Measurements from ENCODE around the gene GTF2F1.
A peak's percentile ranks its signal among the peaks of the same experiment; 100 is the strongest.
"Not testable (repeated sequence)": the region's sequence is repeated elsewhere in the genome, so short reads cannot be mapped to it uniquely, and the experiment has no call there.

Gene GTF2F1

GRCh38 chr19:6393074-6393982 lies at the start of gene GTF2F1:
GTF2F1 (minus strand) TSS chr19:6393164; CDS start chr19:6392995, 169 bp downstream.
- TF ChIP-seq ZNF274 (IDR thresholded peaks at IDR 0.05; ENCODE audit: low read depth, low read length), result no peak
- peak within 1 kb of the TSS; percentile 80 for H3K4me3 ChIP-seq (ENCODE audit: low read length)

GRCh38 chr19:6442087-6442688 lies 49.2 kb upstream of the GTF2F1 start:
- H3K4me3 ChIP-seq (ENCODE audit: low read length), result no peak overlapping the region
- no peak for TF ChIP-seq ZNF274 (IDR thresholded peaks at IDR 0.05; ENCODE audit: low read depth, low read length)

GRCh38 chr19:6440905-6441304 lies 47.9 kb upstream of the GTF2F1 start:
- TF ChIP-seq ZNF274 (IDR thresholded peaks at IDR 0.05; ENCODE audit: low read depth, low read length), result no peak
- H3K4me3 ChIP-seq (ENCODE audit: low read length), result no peak overlapping the region

- TF ChIP-seq ZNF274 (IDR thresholded peaks at IDR 0.05; ENCODE audit: low read depth, low read length), result no peak
Measured at GRCh38 chr19:6439743-6440142, 46.8 kb upstream of the GTF2F1 start.

GRCh38 chr19:6433663-6434062 lies 40.7 kb upstream of the GTF2F1 start, which contains the start of gene SLC25A41:
SLC25A41 (minus strand) TSS chr19:6433763; CDS start chr19:6433693, 70 bp downstream.
- no peak within 1 kb of the TSS for H3K4me3 ChIP-seq (ENCODE audit: low read length)
- no peak for TF ChIP-seq ZNF274 (IDR thresholded peaks at IDR 0.05; ENCODE audit: low read depth, low read length)

More at GRCh38 chr19:6439743-6440142, 46.8 kb upstream of the GTF2F1 start:
- no peak overlapping the region for H3K4me3 ChIP-seq (ENCODE audit: low read length)

- no peak overlapping the region for H3K4me3 ChIP-seq (ENCODE audit: low read length)
- TF ChIP-seq ZNF274 (IDR thresholded peaks at IDR 0.05; ENCODE audit: low read depth, low read length), result no peak
Measured at GRCh38 chr19:6433165-6433564, 40.2 kb upstream of the GTF2F1 start.

GRCh38 chr19:6431891-6432290 lies 38.9 kb upstream of the GTF2F1 start:
- no peak for TF ChIP-seq ZNF274 (IDR thresholded peaks at IDR 0.05; ENCODE audit: low read depth, low read length)
- H3K4me3 ChIP-seq (ENCODE audit: low read length), result no peak overlapping the region

- H3K4me3 ChIP-seq (ENCODE audit: low read length), result no peak overlapping the region
- no peak for TF ChIP-seq ZNF274 (IDR thresholded peaks at IDR 0.05; ENCODE audit: low read depth, low read length)
Measured at GRCh38 chr19:6429419-6430221, 36.7 kb upstream of the GTF2F1 start.

GRCh38 chr19:6428692-6429418 lies 35.9 kb upstream of the GTF2F1 start:
- not testable (repeated sequence) for H3K4me3 ChIP-seq (ENCODE audit: low read length)

GRCh38 chr19:6427131-6427530 lies 34.2 kb upstream of the GTF2F1 start:
- TF ChIP-seq ZNF274 (IDR thresholded peaks at IDR 0.05; ENCODE audit: low read depth, low read length), result no peak
- H3K4me3 ChIP-seq (ENCODE audit: low read length), result no peak overlapping the region

GRCh38 chr19:6425732-6426620 lies 33.0 kb upstream of the GTF2F1 start:
- no peak for TF ChIP-seq ZNF274 (IDR thresholded peaks at IDR 0.05; ENCODE audit: low read depth, low read length)
- peak overlapping the region; percentile 4; the same call in 1 of the 2 replicates for H3K4me3 ChIP-seq (ENCODE audit: low read length)

- H3K4me3 ChIP-seq (ENCODE audit: low read length), result peak overlapping the region; percentile 4; the same call in 1 of the 2 replicates
- TF ChIP-seq ZNF274 (IDR thresholded peaks at IDR 0.05; ENCODE audit: low read depth, low read length), result no peak
Measured at GRCh38 chr19:6424939-6425731, 32.2 kb upstream of the GTF2F1 start.
